ENCODE results near the gene EXOC6B.

- TF ChIP-seq POLR2A (IDR thresholded peaks at IDR 0.05), result no peak
- no peak for TF ChIP-seq CTCF (IDR thresholded peaks at IDR 0.05)
- TF ChIP-seq POLR2AphosphoS5 (IDR thresholded peaks at IDR 0.05), result no peak
These were observed 412.1 kb downstream of the EXOC6B start for GRCh38 chr2:72413716-72414115.

Measured in prostate gland (tissue), 2 donors.